Measurements from ENCODE around the gene FREY1. TPM values are rescaled to one million over a fixed set of nuclear protein-coding genes. Genes with fewer than 3 reads are reported as not detected.
A peak's percentile ranks its signal among the peaks of the same experiment; 100 is the strongest.

FREY1 gene
- total and polyA plus RNA-seq, 2 of the 8 experiments (the other 6 are each of a cell fraction or from before 2014, with no cell fraction given), result 0.32 to 1.1 TPM

- peak overlapping the region; percentile 50 to 66 (median 59); a peak in 7 of 8 replicates for H3K4me3 ChIP-seq (ENCODE audit: extremely low read depth in 1 of 4, insufficient read depth in 2 of 4, low read depth in 3 of 4, low read length in 4 of 4)
- ChIA-PET CTCF (ENCODE audit: partially characterized antibody) (interaction anchor here (0.6 to 1.8 kb wide), 5 partner anchors 8 to 617 kb away, joined by 3 to 10 read pairs (median 4); no protein-coding TSS in a partner anchor), POLR2A (ENCODE audit: partially characterized antibody) (interaction anchor here (0.6 to 1.9 kb wide), 10 partner anchors 8 to 97 kb away, joined by 3 to 11 read pairs (median 4); partner anchors contain the start of gene LARGE2)
- H3K23ac ChIP-seq (ENCODE audit: insufficient read length), result no peak overlapping the region
- 44% methylated on average over 7 of the region's 8 CpGs; no CpG with 5 or more reads in 1 of the 2 experiments for WGBS, 2 experiments (ENCODE audit: extremely low coverage in 1 of 2, insufficient coverage in 1 of 2, insufficient read length in 1 of 2, insufficient replicate concordance in 2 of 2, low coverage in 1 of 2, low lambda C conversion rate in 2 of 2, missing lambda C conversion rate in 1 of 2)
- no peak overlapping the region for H4K91ac ChIP-seq (replicated peaks; ENCODE audit: insufficient read length, low read length)
- no peak overlapping the region for H2BK15ac ChIP-seq (ENCODE audit: low read length)
- H3K36me3 ChIP-seq (ENCODE audit: control insufficient read depth in 2 of 4, insufficient read depth in 4 of 4, low read length in 3 of 4), result peaks cover 6 to 17% (median 15%) of the 10 kb centered on the region in 4 experiments; a peak in 6 of 8 replicates
- peaks cover 8% of the 10 kb centered on the region for H3K23me2 ChIP-seq (ENCODE audit: low read depth, low read length)
- H4K8ac ChIP-seq (ENCODE audit: extremely low read depth, insufficient read depth, low read length), result no peak overlapping the region
- peaks cover 2% of the 10 kb centered on the region for H3K79me1 ChIP-seq (ENCODE audit: low read depth, low read length)
- no peak overlapping the region for H3K27ac ChIP-seq (ENCODE audit: low read depth, low read length)
- H4K20me1 ChIP-seq (replicated peaks in 1 of 2; ENCODE audit: control insufficient read depth in 1 of 2, insufficient read depth in 2 of 2, low read length in 2 of 2), result peaks cover 10 to 20% of the 10 kb centered on the region in 2 experiments
- no peak for FAIRE-seq
- H2BK5ac ChIP-seq (ENCODE audit: low read depth, low read length), result no peak overlapping the region
- H4K5ac ChIP-seq (ENCODE audit: insufficient read length, low read depth, low read length), result no peak overlapping the region
- H3K56ac ChIP-seq (replicated peaks; ENCODE audit: insufficient read length, low read depth, low read length), result no peak overlapping the region
- no peak overlapping the region for H2AFZ ChIP-seq (ENCODE audit: low read length)
- H3K79me2 ChIP-seq (ENCODE audit: control insufficient read depth in 1 of 2, insufficient read depth in 2 of 2, low read length in 2 of 2), result no peaks in the 10 kb centered on the region
- H3K27me3 ChIP-seq (replicated peaks in 1 of 4; ENCODE audit: control insufficient read depth in 3 of 4, extremely low read depth in 1 of 4, insufficient read depth in 3 of 4, low read length in 3 of 4), result peaks cover 0 to 5% (median 2%) of the 10 kb centered on the region in 4 experiments; a peak in 1 of 7 replicates
- H3K14ac ChIP-seq (ENCODE audit: insufficient read length), result no peak overlapping the region
- H3K9ac ChIP-seq (replicated peaks in 1 of 4; ENCODE audit: extremely low read depth in 1 of 4, low read depth in 3 of 4, low read length in 3 of 4), result peak overlapping the region in 1 of 4 experiments; percentile 11; a peak in 2 of 7 replicates
- no peak overlapping the region for H2BK12ac ChIP-seq (ENCODE audit: low read depth, low read length)
- peak overlapping the region; percentile 74 to 84 for H3K4me2 ChIP-seq (ENCODE audit: insufficient read depth in 1 of 2, low read depth in 2 of 2, low read length in 2 of 2)
- H2AK5ac ChIP-seq (ENCODE audit: low read depth, low read length), result no peak overlapping the region
- peaks cover 0 to 26% (median 16%) of the 10 kb centered on the region in 4 experiments; a peak in 5 of 7 replicates for H3K4me1 ChIP-seq (replicated peaks in 1 of 4; ENCODE audit: control insufficient read depth in 3 of 4, insufficient read depth in 4 of 4, low read length in 3 of 4)
- H3K4ac ChIP-seq (replicated peaks; ENCODE audit: insufficient read length, low read depth, low read length), result no peak overlapping the region
- H3K18ac ChIP-seq (ENCODE audit: extremely low read depth, low read length), result no peak overlapping the region; the same call in 1 of the 2 replicates
- no peak overlapping the region for H2BK120ac ChIP-seq (replicated peaks; ENCODE audit: low read depth, low read length)
- H2BK20ac ChIP-seq (ENCODE audit: low read length), result no peak overlapping the region
- DNase-seq (ENCODE audit: low read depth in 1 of 2, low spot score in 2 of 2), result no peak
- no peaks in the 10 kb centered on the region for H3K9me3 ChIP-seq (ENCODE audit: insufficient read depth in 2 of 2, low read depth in 1 of 2, low read length in 1 of 2)
- no peak for TF ChIP-seq KDM5A (IDR thresholded peaks at IDR 0.05; ENCODE audit: low read length)
- TF ChIP-seq SUZ12 (IDR thresholded peaks at IDR 0.05; ENCODE audit: low read length), result no peak
- no peak for TF ChIP-seq PHF8 (conservative IDR thresholded peaks at IDR 0.05; ENCODE audit: low read depth, low read length)
- TF ChIP-seq, protein P1, sequence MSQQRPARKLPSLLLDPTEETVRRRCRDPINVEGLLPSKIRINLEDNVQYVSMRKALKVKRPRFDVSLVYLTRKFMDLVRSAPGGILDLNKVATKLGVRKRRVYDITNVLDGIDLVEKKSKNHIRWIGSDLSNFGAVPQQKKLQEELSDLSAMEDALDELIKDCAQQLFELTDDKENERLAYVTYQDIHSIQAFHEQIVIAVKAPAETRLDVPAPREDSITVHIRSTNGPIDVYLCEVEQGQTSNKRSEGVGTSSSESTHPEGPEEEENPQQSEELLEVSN (IDR thresholded peaks at IDR 0.05), result no peak
- TF ChIP-seq RXRA (IDR thresholded peaks at IDR 0.05; ENCODE audit: insufficient read depth, low read depth, low read length), result no peak
- TF ChIP-seq, protein P2, sequence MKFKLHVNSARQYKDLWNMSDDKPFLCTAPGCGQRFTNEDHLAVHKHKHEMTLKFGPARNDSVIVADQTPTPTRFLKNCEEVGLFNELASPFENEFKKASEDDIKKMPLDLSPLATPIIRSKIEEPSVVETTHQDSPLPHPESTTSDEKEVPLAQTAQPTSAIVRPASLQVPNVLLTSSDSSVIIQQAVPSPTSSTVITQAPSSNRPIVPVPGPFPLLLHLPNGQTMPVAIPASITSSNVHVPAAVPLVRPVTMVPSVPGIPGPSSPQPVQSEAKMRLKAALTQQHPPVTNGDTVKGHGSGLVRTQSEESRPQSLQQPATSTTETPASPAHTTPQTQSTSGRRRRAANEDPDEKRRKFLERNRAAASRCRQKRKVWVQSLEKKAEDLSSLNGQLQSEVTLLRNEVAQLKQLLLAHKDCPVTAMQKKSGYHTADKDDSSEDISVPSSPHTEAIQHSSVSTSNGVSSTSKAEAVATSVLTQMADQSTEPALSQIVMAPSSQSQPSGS (IDR thresholded peaks at IDR 0.05; ENCODE audit: low read length), result no peak
- no peak for TF ChIP-seq RBBP5 (IDR thresholded peaks at IDR 0.05; ENCODE audit: borderline replicate concordance, low read depth, low read length)
- TF ChIP-seq BACH1 (IDR thresholded peaks at IDR 0.05; ENCODE audit: low read length), result no peak
- TF ChIP-seq TAF7 (optimal IDR thresholded peaks at IDR 0.05; ENCODE audit: borderline replicate concordance, low read depth, low read length), result no peak
These were observed 6.0 kb downstream of the FREY1 start for GRCh38 chr11:45900916-45901617.
